IMR-90 (cell line): ENCODE data around the gene WDR89. TPM values are rescaled to one million over a fixed set of nuclear protein-coding genes. Genes with fewer than 3 reads are reported as not detected.

ENCODE experiments used
- ATAC-seq: fragments of 200-7000 bp; cut with Tn5 transposase; 2 replicates; pipeline ENCODE4 v1.9.1; 2020; ENCODE audit warnings: low read depth, mild to moderate bottlenecking, moderate library complexity
- BruUV-seq: library from RNA; stranded (reverse); fragments of 400-500 nt; replicated peaks from 2 replicates; lab custom pipeline; 2021; lab: Mats Ljungman, UMichigan
- CTCF ChIA-PET: fragments of 300-600 bp; formaldehyde crosslinking; extraction: SDS; loops from one replicate; lab custom pipeline; 2021; ENCODE audit warnings: antibody characterized with exemption; lab: Yijun Ruan, JAX
- POLR2A ChIA-PET: fragments of 300-600 bp; sonication (Branson Sonifier 250); formaldehyde crosslinking; loops from one replicate; lab custom pipeline; 2022; ENCODE audit warnings: antibody characterized with exemption; ENCODE audit not compliant: unreplicated experiment; lab: Charles Lee
- DNase-seq: peaks from one replicate; pipeline ENCODE4 v3.0.0; 2013
- H2AFZ ChIP-seq: replicated peaks from 2 replicates; pipeline ENCODE3; 2013; ENCODE audit warnings: low read length, mild to moderate bottlenecking; ENCODE audit not compliant: poor library complexity
- H2AK5ac ChIP-seq: 2 replicates; pipeline ENCODE4 v1.6.1; 2013; ENCODE audit warnings: low read depth, low read length, inconsistent platforms
- H2AK9ac ChIP-seq: replicated peaks from 2 replicates; pipeline ENCODE3; 2013; ENCODE audit warnings: mild to moderate bottlenecking, low read depth, low read length, moderate library complexity; ENCODE audit not compliant: poor library complexity
- H2BK120ac ChIP-seq: 2 replicates; pipeline ENCODE4 v1.6.1; 2013; ENCODE audit warnings: low read depth, low read length, inconsistent platforms
- H2BK15ac ChIP-seq: 3 replicates; pipeline ENCODE4 v1.6.1; 2013; ENCODE audit warnings: low read depth, low read length, inconsistent platforms
- H2BK20ac ChIP-seq: 2 replicates; pipeline ENCODE4 v1.6.1; 2013; ENCODE audit warnings: low read depth, mild to moderate bottlenecking, inconsistent platforms, low read length, moderate library complexity
- H2BK5ac ChIP-seq: 2 replicates; pipeline ENCODE4 v1.6.1; 2013; ENCODE audit warnings: mild to moderate bottlenecking, low read depth, low read length, inconsistent platforms; ENCODE audit not compliant: poor library complexity, severe bottlenecking
- H3K14ac ChIP-seq: replicated peaks from 2 replicates; pipeline ENCODE4 v1.6.1; 2013; ENCODE audit warnings: low read depth, low read length, inconsistent platforms
- H3K18ac ChIP-seq: 2 replicates; pipeline ENCODE4 v1.6.1; 2013; ENCODE audit warnings: low read depth, low read length, control low read depth
- H3K23ac ChIP-seq: 2 replicates; pipeline ENCODE4 v1.6.1; 2013; ENCODE audit warnings: low read depth, low read length, inconsistent platforms
- H3K27ac ChIP-seq: 2 replicates; pipeline ENCODE4 v1.5.1; 2013; ENCODE audit warnings: mild to moderate bottlenecking, control low read depth, low read length; ENCODE audit not compliant: insufficient read depth
- H3K27me3 ChIP-seq: 2 replicates; pipeline ENCODE4 v1.6.1; 2013; ENCODE audit warnings: low read length; ENCODE audit not compliant: control insufficient read depth, insufficient read depth
- H3K36me3 ChIP-seq: 2 replicates; pipeline ENCODE4 v1.6.1; 2013; ENCODE audit warnings: low read length, mixed read lengths; ENCODE audit not compliant: control insufficient read depth, insufficient read depth
- H3K4ac ChIP-seq: 2 replicates; pipeline ENCODE4 v1.6.1; 2013; ENCODE audit warnings: low read depth, low read length, inconsistent platforms
- H3K4me1 ChIP-seq: 2 replicates; pipeline ENCODE4 v1.6.1; 2013; ENCODE audit warnings: low read length, mixed read lengths; ENCODE audit not compliant: control insufficient read depth, insufficient read depth
- H3K4me2 ChIP-seq: 2 replicates; pipeline ENCODE4 v1.6.1; 2013; ENCODE audit warnings: low read depth, mild to moderate bottlenecking, control low read depth, low read length, moderate library complexity
- H3K4me3 ChIP-seq: 2 replicates; pipeline ENCODE4 v1.5.1; 2013; ENCODE audit warnings: low read depth, mild to moderate bottlenecking, control low read depth, low read length, moderate library complexity; ENCODE audit not compliant: insufficient read depth
- H3K56ac ChIP-seq: 2 replicates; pipeline ENCODE4 v1.6.1; 2013; ENCODE audit warnings: low read length, inconsistent platforms; ENCODE audit not compliant: insufficient read depth; ENCODE audit errors: extremely low read depth
- H3K79me1 ChIP-seq, 2 experiments: 2 replicates each; pipeline ENCODE4 v1.6.1; 2013; ENCODE audit warnings: low read length in 2 of 2, inconsistent platforms in 1 of 2, low read depth in 1 of 2
- H3K9ac ChIP-seq: 2 replicates; pipeline ENCODE4 v1.6.1; 2013; ENCODE audit warnings: low read depth, low read length, control low read depth
- H3K9me1 ChIP-seq: 2 replicates; pipeline ENCODE4 v1.6.1; 2013; ENCODE audit warnings: low read length, inconsistent platforms; ENCODE audit not compliant: insufficient read depth
- H3K9me3 ChIP-seq: 2 replicates; pipeline ENCODE4 v1.6.1; 2013; ENCODE audit warnings: low read length; ENCODE audit not compliant: control insufficient read depth, insufficient read depth
- H4K20me1 ChIP-seq: 2 replicates; pipeline ENCODE4 v1.6.1; 2013; ENCODE audit warnings: low read length, inconsistent platforms; ENCODE audit not compliant: insufficient read depth
- H4K5ac ChIP-seq: 2 replicates; pipeline ENCODE4 v1.6.1; 2013; ENCODE audit warnings: mild to moderate bottlenecking, low read depth, low read length, control low read depth
- H4K8ac ChIP-seq, 2 experiments: 2 replicates each; pipeline ENCODE4 v1.6.1; 2013; ENCODE audit warnings: low read depth in 2 of 2, low read length in 2 of 2, control low read depth in 1 of 2, inconsistent platforms in 1 of 2
- H4K91ac ChIP-seq: 2 replicates; pipeline ENCODE4 v1.6.1; 2013; ENCODE audit warnings: low read depth, low read length, inconsistent platforms; ENCODE audit not compliant: insufficient read depth
- BHLHE40 ChIP-seq: fragments of 150-350 bp; IDR thresholded peaks from 2 replicates; pipeline ENCODE4 v1.6.1; 2016; ENCODE audit warnings: mild to moderate bottlenecking, low read depth, low read length
- CHD1 ChIP-seq: IDR thresholded peaks from 2 replicates; pipeline ENCODE4 v1.6.1; 2012; ENCODE audit warnings: low read depth, low read length, improper control_type of control experiment
- FOS ChIP-seq: fragments of 150-350 bp; IDR thresholded peaks from 2 replicates; pipeline ENCODE4 v1.6.1; 2016; ENCODE audit warnings: low read depth, low read length
- MAFK ChIP-seq: IDR thresholded peaks from 2 replicates; pipeline ENCODE4 v1.6.1; 2012; ENCODE audit warnings: low read depth, low read length, improper control_type of control experiment
- MAZ ChIP-seq: IDR thresholded peaks from 2 replicates; pipeline ENCODE4 v1.6.1; 2012; ENCODE audit warnings: low read depth, mild to moderate bottlenecking, low read length, improper control_type of control experiment, moderate library complexity, borderline replicate concordance
- NFE2L2 ChIP-seq: fragments of 150-350 bp; IDR thresholded peaks from 2 replicates; pipeline ENCODE4 v1.6.1; 2016; ENCODE audit warnings: low read depth, mild to moderate bottlenecking, low read length
- POLR2A ChIP-seq: IDR thresholded peaks from 2 replicates; pipeline ENCODE4 v1.6.1; 2012; ENCODE audit warnings: mild to moderate bottlenecking, low read depth, low read length
- RAD21 ChIP-seq: IDR thresholded peaks from 2 replicates; pipeline ENCODE4 v1.6.1; 2012; ENCODE audit warnings: low read length, improper control_type of control experiment
- RCOR1 ChIP-seq: IDR thresholded peaks from 2 replicates; pipeline ENCODE4 v1.6.1; 2012; ENCODE audit warnings: mild to moderate bottlenecking, low read length, improper control_type of control experiment; ENCODE audit not compliant: insufficient replicate concordance
- RFX5 ChIP-seq: IDR thresholded peaks from 2 replicates; pipeline ENCODE4 v1.8.0; 2012; ENCODE audit warnings: low read depth, mild to moderate bottlenecking, low read length, moderate library complexity
- SMC3 ChIP-seq: fragments of 150-350 bp; IDR thresholded peaks from 2 replicates; pipeline ENCODE4 v1.6.1; 2016; ENCODE audit warnings: low read depth, mild to moderate bottlenecking, antibody characterized with exemption, low read length, moderate library complexity
- WGBS, 2 experiments: methylation state at CpG; one replicate each; pipeline versions ENCODE4 v1.1.5 to v1.1.7; 2013; ENCODE audit warnings: missing lambda C conversion rate in 2 of 2; ENCODE audit not compliant: insufficient read length in 1 of 2; ENCODE audit errors: extremely low coverage in 2 of 2; 5-methylcytosine and 5-hydroxymethylcytosine counted together
- dilution Hi-C: fragments of 300-500 bp; cut with HindIII; formaldehyde crosslinking; loops from one replicate; pipeline ENCODE4 v1.14.3; 2018; ENCODE audit warnings: low sequenced_read_pairs; ENCODE audit not compliant: unreplicated experiment
- in situ Hi-C: fragments of 300-500 bp; cut with MboI; formaldehyde crosslinking; loops from 3 replicates; pipeline ENCODE4 v1.14.3; 2019; ENCODE audit warnings: low sequenced_read_pairs, inconsistent platforms, mixed read lengths
- intact Hi-C: fragments of 100-400 bp; cut with micrococcal nuclease; formaldehyde crosslinking; loops from 2 replicates; pipeline ENCODE4 v1.10.0; 2022
- polyA plus RNA-seq, 3 experiments: library from polyadenylated mRNA; depleted of rRNA; stranded (reverse); fragments of >200 nt; gene quantifications; 2 replicates each; pipeline ENCODE4 v1.2.3, GENCODE V29; 2012; ENCODE audit warnings: low replicate concordance in 1 of 3
- total RNA-seq: library from RNA; depleted of rRNA; stranded (reverse); fragments of >200 nt; gene quantifications from 2 replicates; pipeline ENCODE4 v1.2.3, GENCODE V29; 2012
- TF ChIP-seq, protein P1 (sequence below): fragments of 150-350 bp; IDR thresholded peaks from 2 replicates; pipeline ENCODE4 v1.6.1; 2016; ENCODE audit warnings: low read depth, mild to moderate bottlenecking, low read length, moderate library complexity, borderline replicate concordance

Gene WDR89
- total and polyA plus RNA-seq, 2 of the 4 experiments (the other 2 are of a cell fraction): 4.3 to 10.2 TPM

- Histone ChIP-seq H2BK120ac (no peak overlapping the region), H3K18ac (peak overlapping the region; percentile 53; the same call in 1 of the 2 replicates), H4K5ac (peak overlapping the region; percentile 84), H2BK15ac (no peak overlapping the region), H3K56ac (no peak overlapping the region; the same call in 1 of the 2 replicates), H3K4me1 (0 out of 2 replicates have a peak, but pooled peaks cover 2% of the 10 kb centered on the region), H3K36me3 (no peaks in the 10 kb centered on the region), H3K79me1 (peaks cover 7 to 20% of the 10 kb centered on the region in 2 experiments; a peak in 2 of 4 replicates), H3K23ac (no peak overlapping the region; the same call in 1 of the 2 replicates), H3K4me3 (peak overlapping the region; percentile 59), H2BK20ac (no peak overlapping the region), H2BK5ac (peak overlapping the region; percentile 92), H2AK5ac (no peak overlapping the region; the same call in 1 of the 2 replicates), H3K4me2 (peak overlapping the region; percentile 89), H3K9me1 (peaks cover 5% of the 10 kb centered on the region), H3K9ac (peak overlapping the region; percentile 66; the same call in 1 of the 2 replicates), H4K8ac (peak overlapping the region; percentile 62 to 82), H3K27ac (peak overlapping the region; percentile 32; the same call in 1 of the 2 replicates), H2AFZ (no peak overlapping the region), H3K9me3 (no peaks in the 10 kb centered on the region), H3K4ac (peak overlapping the region; percentile 62; the same call in 1 of the 2 replicates), H2AK9ac (no peak overlapping the region), H3K14ac (no peak overlapping the region; the same call in 1 of the 2 replicates), H4K91ac (no peak overlapping the region), H4K20me1 (peaks cover 3% of the 10 kb centered on the region; the same call in 1 of the 2 replicates), H3K27me3 (no peaks in the 10 kb centered on the region)
- CTCF ChIA-PET: interaction anchor here (1.2 to 1.7 kb wide), 3 partner anchors 91 to 661 kb away, joined by 4 to 5 read pairs (median 4); no protein-coding TSS in a partner anchor
- TF ChIP-seq, protein P1, sequence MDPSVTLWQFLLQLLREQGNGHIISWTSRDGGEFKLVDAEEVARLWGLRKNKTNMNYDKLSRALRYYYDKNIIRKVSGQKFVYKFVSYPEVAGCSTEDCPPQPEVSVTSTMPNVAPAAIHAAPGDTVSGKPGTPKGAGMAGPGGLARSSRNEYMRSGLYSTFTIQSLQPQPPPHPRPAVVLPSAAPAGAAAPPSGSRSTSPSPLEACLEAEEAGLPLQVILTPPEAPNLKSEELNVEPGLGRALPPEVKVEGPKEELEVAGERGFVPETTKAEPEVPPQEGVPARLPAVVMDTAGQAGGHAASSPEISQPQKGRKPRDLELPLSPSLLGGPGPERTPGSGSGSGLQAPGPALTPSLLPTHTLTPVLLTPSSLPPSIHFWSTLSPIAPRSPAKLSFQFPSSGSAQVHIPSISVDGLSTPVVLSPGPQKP: no peak
- TF ChIP-seq BHLHE40 (no peak), RAD21 (no peak), CHD1 (no peak), RFX5 (no peak), NFE2L2 (no peak), MAZ (no peak), FOS (no peak), RCOR1 (no peak), SMC3 (no peak), MAFK (no peak), POLR2A (no peak)
- DNase-seq: no peak
- ATAC-seq: no peak
- intact Hi-C loops (no loop called here), dilution Hi-C loops (no loop called here), in situ Hi-C loops (no loop called here)
- no TSS peak for BruUV-seq
- no CpG with 5 or more reads among the region's 8 CpGs for WGBS, 2 experiments
- POLR2A ChIA-PET: interaction anchor here (0.5 to 0.7 kb wide), 3 partner anchors 11 to 323 kb away, joined by 3 to 9 read pairs (median 3); no protein-coding TSS in a partner anchor
Observed at GRCh38 chr14:63642656-63643382, 1.1 kb upstream of the WDR89 start.
